ENCODE measurements around the gene GLI1. TPM values are rescaled to one million over a fixed set of nuclear protein-coding genes. Genes with fewer than 3 reads are reported as not detected.

The GLI1 gene
- total and polyA plus RNA-seq, 4 donors: 0.74 to 5.7 (median 2.1) TPM

- Histone ChIP-seq H3K4me1 (ENCODE audit: control insufficient read depth in 5 of 5, insufficient read depth in 5 of 5, low read length in 5 of 5) (peaks cover 0 to 8% (median 0%) of the 10 kb centered on the region in 5 donors), H3K9me3 (ENCODE audit: control insufficient read depth in 4 of 4, insufficient read depth in 3 of 4, low read length in 3 of 4) (no peaks in the 10 kb centered on the region), H3K27me3 (ENCODE audit: control insufficient read depth in 3 of 3, insufficient read depth in 3 of 3, low read length in 2 of 3) (no peaks in the 10 kb centered on the region), H3K36me3 (ENCODE audit: control insufficient read depth in 4 of 4, insufficient read depth in 4 of 4, low read length in 4 of 4) (peaks cover 0 to 40% (median 16%) of the 10 kb centered on the region in 4 donors), H3K4me3 (no peak overlapping the region), H3K27ac (ENCODE audit: low read depth in 1 of 2, low read length in 1 of 2) (no peak overlapping the region), H3K9ac (ENCODE audit: insufficient read depth in 1 of 2, low read length in 2 of 2) (no peak overlapping the region)
- DNase-seq: no peak
- TF ChIP-seq CTCF (IDR thresholded peaks at IDR 0.05; ENCODE audit: control extremely low read depth, extremely low read depth): no peak
- no peak for ATAC-seq (ENCODE audit: insufficient read depth, low FRiP score)
- WGBS, 2 donors: 89% methylated on average over 12 of the region's 12 CpGs
Measured at GRCh38 chr12:57467212-57467874, 7.8 kb downstream of the GLI1 start.

GRCh38 chr12:57467915-57468314 is 8.3 kb downstream of the GLI1 start:
- H3K4me1 ChIP-seq (ENCODE audit: control insufficient read depth in 5 of 5, insufficient read depth in 5 of 5, low read length in 5 of 5): peaks cover 0 to 2% (median 0%) of the 10 kb centered on the region in 5 donors
- no peak overlapping the region for H3K4me3 ChIP-seq
- no peak overlapping the region for H3K27ac ChIP-seq (ENCODE audit: low read depth in 1 of 2, low read length in 1 of 2)
- WGBS, 2 donors: 77 to 89% methylated on average over 11 of the region's 11 CpGs
- ATAC-seq (ENCODE audit: insufficient read depth, low FRiP score) (no peak), DNase-seq (no peak)
- H3K36me3 ChIP-seq (ENCODE audit: control insufficient read depth in 4 of 4, insufficient read depth in 4 of 4, low read length in 4 of 4): peaks cover 0 to 40% (median 15%) of the 10 kb centered on the region in 4 donors
- H3K27me3 ChIP-seq (ENCODE audit: control insufficient read depth in 3 of 3, insufficient read depth in 3 of 3, low read length in 2 of 3): peaks cover 0 to 3% (median 0%) of the 10 kb centered on the region in 3 donors
- TF ChIP-seq CTCF (IDR thresholded peaks at IDR 0.05; ENCODE audit: control extremely low read depth, extremely low read depth): no peak
- H3K9me3 ChIP-seq (ENCODE audit: control insufficient read depth in 4 of 4, insufficient read depth in 3 of 4, low read length in 3 of 4): no peaks in the 10 kb centered on the region
- no peak overlapping the region for H3K9ac ChIP-seq (ENCODE audit: insufficient read depth in 1 of 2, low read length in 2 of 2)

GRCh38 chr12:57469296-57470164 is 9.9 kb downstream of the GLI1 start:
- ATAC-seq (ENCODE audit: insufficient read depth, low FRiP score): no peak
- Histone ChIP-seq H3K9ac (ENCODE audit: insufficient read depth in 1 of 2, low read length in 2 of 2) (no peak overlapping the region), H3K27me3 (ENCODE audit: control insufficient read depth in 3 of 3, insufficient read depth in 3 of 3, low read length in 2 of 3) (peaks cover 0 to 12% (median 11%) of the 10 kb centered on the region in 3 donors), H3K27ac (ENCODE audit: low read depth in 1 of 2, low read length in 1 of 2) (no peak overlapping the region), H3K4me3 (no peak overlapping the region), H3K4me1 (ENCODE audit: control insufficient read depth in 5 of 5, insufficient read depth in 5 of 5, low read length in 5 of 5) (no peaks in the 10 kb centered on the region), H3K9me3 (ENCODE audit: control insufficient read depth in 4 of 4, insufficient read depth in 3 of 4, low read length in 3 of 4) (no peaks in the 10 kb centered on the region), H3K36me3 (ENCODE audit: control insufficient read depth in 4 of 4, insufficient read depth in 4 of 4, low read length in 4 of 4) (peaks cover 0 to 31% (median 12%) of the 10 kb centered on the region in 4 donors)
- 78 to 85% methylated on average over 10 of the region's 10 CpGs for WGBS, 2 donors
- TF ChIP-seq CTCF (IDR thresholded peaks at IDR 0.05; ENCODE audit: control extremely low read depth, extremely low read depth): no peak
- no peak for DNase-seq
